ENCODE results near the gene SLC35B1.
"Not testable (repeated sequence)": the region's sequence is repeated elsewhere in the genome, so short reads cannot be mapped to it uniquely, and the experiment has no call there.

SLC35B1 gene

GRCh38 chr17:49734515-49735490 is 27.0 kb upstream of the SLC35B1 start:
- DNase-seq (ENCODE audit: low spot score), result no peak

DNA sequence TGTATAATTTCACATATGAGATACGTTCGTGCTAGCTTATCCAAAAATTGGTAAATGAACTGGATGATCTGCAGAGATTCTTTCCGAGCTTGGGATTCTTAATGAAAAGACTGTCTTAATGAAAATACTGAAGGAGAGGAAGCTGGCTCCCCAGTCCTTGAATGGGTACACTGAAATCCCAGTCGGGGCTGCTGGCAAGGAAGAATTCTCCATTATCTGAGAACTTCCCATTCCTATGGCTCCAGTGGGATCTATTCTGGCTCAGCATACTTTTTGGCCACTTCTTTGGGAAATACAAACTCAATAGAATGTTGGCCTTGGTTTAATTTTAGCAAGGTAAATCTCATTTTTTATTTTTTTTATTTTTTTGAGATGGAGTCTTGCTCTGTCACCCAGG is 23.7 kb upstream of the SLC35B1 start:
- no peak for DNase-seq (ENCODE audit: low spot score)

GRCh38 chr17:49730785-49731434 is 23.1 kb upstream of the SLC35B1 start:
- DNase-seq (ENCODE audit: low spot score), result no peak

DNA sequence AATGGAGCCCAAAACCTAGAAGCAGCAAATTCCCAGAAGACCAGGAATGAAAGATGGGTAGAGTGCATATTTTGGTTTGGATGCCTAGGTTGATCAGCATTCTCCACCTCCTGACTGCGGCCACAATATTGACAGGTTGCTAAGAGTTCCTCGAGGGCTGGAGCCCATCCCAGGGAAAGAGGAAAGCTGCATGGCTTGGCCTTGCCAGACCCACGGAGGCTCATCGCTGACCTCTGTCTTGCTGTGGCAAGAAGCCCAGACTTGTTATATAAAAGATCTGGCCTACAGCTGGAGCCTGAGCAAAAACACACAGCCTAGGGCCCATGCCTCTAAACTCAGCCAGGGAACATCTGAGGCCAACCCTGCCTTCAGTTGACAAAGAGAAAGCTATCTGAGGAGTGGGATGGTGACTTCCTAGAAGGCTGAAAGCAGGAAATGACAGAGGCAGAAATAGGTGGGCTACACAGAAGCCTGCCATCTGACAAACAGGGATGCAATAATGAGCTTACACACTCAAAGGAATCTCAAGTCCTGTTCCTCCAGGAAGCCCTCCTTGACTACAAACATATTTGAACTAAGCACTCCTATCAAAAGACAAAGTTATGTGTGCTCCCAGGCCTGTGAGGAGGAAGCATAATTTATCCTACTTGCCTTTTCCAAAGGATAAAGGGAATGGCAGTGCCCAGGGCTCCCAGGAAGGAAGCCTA is 22.5 kb upstream of the SLC35B1 start:
- peak; percentile 85 for DNase-seq (ENCODE audit: low spot score)

DNA sequence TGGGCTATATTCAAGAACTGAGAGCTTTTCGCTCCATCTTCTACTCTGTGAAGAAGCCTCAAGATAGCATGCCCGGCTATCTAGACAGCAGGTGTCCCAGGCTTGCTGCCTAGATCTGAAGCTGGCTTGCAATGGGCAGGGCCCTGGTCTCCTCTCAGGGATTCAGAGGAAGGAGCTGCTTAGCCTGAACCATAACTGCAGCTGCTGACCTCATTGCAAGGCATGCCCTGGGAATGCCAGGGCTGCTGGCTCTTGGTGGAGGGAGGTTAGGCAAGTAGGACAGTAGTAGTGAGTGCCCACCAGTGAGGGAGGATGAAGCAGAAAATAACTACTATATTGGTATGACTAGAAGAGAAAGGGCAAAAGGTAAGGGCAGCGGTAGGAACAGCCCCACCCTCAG is 21.3 kb upstream of the SLC35B1 start:
- no peak for DNase-seq (ENCODE audit: low spot score)

GRCh38 chr17:49728425-49728824 is 20.7 kb upstream of the SLC35B1 start:
- DNase-seq (ENCODE audit: low spot score), result no peak

DNA sequence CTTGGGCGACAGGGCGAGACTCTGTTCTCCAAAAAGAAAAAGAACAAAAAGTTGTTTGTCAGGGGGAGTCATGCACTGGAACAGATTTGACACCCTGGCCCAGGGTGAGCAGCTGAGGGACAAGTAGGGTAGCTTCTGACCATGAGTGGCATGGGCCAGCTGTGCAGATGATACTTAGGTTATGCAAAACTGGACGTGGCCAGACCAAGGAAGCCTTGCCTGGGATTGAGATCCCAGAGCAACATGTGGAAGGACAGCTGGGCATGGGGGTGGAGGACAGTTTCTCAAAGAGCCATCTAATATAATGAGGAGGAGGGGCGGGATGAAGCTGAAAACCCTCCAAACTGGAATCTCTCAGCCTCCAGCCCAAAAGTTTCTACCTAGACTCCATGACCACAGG is 19.6 kb upstream of the SLC35B1 start:
- DNase-seq (ENCODE audit: low spot score), result no peak

- no peak for DNase-seq (ENCODE audit: low spot score)
These were observed 17.8 kb upstream of the SLC35B1 start for GRCh38 chr17:49725452-49726130.

DNA sequence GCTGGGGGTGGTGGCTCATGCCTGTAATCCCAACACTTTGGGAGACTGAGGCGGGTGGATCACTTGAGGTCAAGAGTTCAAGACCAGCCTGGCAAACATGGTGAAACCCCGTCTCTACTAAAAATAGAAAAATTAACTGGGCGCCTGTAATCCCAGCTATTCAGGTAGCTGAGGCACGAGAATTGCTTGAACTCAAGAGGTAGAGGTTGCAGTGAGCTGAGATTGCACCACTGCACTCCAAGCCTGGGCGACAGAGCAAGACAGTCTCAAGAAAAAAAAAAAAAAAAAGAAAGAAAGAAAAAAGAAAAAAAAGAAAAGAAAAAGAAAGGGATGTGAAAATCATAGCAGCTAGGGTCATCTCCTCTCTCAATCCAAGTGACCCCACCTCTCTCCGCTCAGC is 16.8 kb upstream of the SLC35B1 start:
- DNase-seq (ENCODE audit: low spot score), result not testable (repeated sequence)

- DNase-seq (ENCODE audit: low spot score), result no peak
These were observed 15.7 kb upstream of the SLC35B1 start for GRCh38 chr17:49723423-49723822.

GRCh38 chr17:49722066-49722465 is 14.3 kb upstream of the SLC35B1 start:
- DNase-seq (ENCODE audit: low spot score), result no peak

GRCh38 chr17:49717371-49717861 is 9.7 kb upstream of the SLC35B1 start:
- no peak for DNase-seq (ENCODE audit: low spot score)

GRCh38 chr17:49716668-49717364 is 9.1 kb upstream of the SLC35B1 start:
- no peak for DNase-seq (ENCODE audit: low spot score)

DNA sequence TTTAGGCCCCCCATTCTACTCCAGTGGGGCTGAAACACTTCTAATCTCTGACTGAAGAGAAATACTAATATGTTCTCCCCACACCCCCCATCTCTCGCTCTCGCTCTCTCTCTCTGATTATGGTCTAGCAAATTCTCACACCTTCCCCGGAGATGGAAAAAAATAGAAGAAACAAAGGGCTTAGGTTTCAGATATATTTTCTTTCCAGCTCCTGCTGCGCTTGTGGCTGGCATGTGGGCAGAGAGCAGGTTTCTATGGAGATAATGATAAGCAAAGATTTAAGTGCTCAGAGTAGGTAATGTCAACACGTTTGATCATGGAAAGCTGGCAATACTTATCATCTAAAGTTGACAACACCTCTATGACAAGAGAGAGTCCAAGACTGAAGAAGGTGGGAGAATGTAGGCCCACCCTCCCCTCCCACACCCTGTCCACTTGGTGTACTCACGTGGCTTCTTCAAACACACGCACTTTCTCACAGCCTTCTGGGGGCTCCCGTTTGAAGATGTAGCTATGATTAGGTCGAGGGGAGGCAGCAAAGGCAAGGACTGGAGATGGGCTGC is 8.0 kb upstream of the SLC35B1 start:
- DNase-seq (ENCODE audit: low spot score), result no peak

GRCh38 chr17:49715216-49715615 is 7.5 kb upstream of the SLC35B1 start:
- no peak for DNase-seq (ENCODE audit: low spot score)

- DNase-seq (ENCODE audit: low spot score), result no peak
These were observed 885 bp upstream of the SLC35B1 start for GRCh38 chr17:49708515-49709183.

DNA sequence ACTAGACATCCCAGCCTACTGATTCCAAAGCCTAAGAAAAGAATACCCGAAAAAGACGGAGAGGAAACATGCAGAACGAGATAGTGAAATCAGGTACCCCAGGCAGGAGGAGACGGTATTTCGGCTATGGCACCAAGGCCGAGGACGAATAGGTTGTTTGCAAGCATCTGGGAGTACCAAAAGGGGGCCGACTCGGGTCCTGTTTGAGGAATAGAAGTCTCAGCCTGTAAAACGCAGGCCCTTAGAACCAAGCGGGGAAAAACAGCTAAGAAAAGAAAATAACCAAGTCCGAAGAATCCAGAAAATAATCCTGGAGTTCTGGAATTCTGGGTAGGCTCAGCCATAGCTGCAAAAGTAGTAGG is 537 bp downstream of the SLC35B1 start:
- no peak for DNase-seq (ENCODE audit: low spot score)

DNA sequence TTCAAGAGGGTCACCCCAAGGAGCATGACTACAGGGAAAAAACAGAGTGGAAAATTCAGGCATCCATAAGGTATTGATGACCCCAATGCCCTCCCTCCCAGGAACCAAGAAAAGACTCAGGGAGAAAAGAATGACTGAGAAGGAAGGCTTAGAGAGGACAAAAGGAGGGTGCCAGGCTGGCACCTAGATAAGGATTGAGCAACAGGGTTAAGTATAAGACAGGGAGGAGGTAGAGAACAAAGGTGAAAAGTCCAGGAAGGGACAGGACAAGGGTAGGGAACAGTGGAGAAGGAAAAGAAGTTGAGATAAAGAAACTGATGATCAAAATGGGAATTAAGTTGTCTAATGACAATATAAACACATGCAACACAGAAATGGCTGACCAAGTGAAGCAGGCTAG is 2.5 kb downstream of the SLC35B1 start:
- DNase-seq (ENCODE audit: low spot score), result no peak

DNA sequence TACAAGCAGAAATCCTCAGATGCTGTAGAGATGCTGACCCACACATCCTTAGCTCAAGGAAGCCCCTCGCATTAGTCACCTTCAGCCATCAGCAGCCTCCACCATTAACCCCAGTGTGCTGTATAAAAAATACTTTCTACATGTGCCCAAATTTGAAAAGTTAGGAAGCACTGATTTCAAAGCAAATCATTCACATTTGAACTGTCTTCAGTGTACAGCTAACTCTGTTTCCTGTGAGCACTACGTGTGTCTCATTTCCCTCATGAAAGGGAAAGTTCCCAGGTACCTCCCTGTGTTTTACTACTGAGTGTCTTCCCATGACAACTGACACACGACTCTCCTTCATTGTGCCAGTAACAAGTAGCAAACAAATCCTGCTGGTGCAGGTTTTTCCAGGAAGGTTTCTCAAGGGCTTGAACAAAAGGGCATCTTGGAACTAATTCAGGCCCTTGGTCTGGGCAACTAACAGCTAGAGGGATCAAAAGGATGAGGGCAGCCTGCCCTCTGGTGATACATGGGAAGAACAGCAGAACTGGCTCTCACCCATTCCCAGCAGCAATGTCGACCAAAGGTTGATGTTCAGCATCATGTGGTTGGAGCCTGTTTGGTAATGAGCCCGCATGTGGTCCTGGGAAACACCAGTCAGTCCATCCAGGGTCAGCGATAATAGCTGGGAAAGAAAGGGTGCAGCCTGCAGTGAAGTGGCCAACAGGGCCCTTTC is 4.0 kb downstream of the SLC35B1 start:
- DNase-seq (ENCODE audit: low spot score), result peak; percentile 28

DNA sequence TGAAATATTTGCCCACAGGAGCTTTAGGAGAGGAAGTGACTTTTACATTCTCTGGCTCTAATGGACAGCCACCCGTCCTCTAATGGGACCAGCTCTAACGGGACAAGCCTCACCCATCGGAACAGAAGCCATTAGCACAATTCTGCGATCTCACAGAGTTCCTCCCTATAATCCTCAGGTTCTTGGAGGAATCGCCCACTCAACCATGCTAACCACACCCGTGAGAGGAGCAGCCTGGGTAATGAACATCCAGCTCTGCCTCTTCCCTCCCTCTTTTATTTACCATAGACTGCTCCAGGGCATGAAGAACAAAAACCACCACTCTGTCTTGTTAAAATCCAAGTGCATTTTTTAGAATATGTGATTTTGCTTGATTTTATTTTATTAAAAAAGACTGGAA is 6.8 kb downstream of the SLC35B1 start:
- DNase-seq (ENCODE audit: low spot score), result no peak

All from GM03348 (cell line).